Measurements from ENCODE around the gene PLEKHG4. TPM values are rescaled to one million over a fixed set of nuclear protein-coding genes. Genes with fewer than 3 reads are reported as not detected.

The PLEKHG4 gene
- polyA plus RNA-seq, 2 donors, result 8.9 to 13.3 TPM

GRCh38 chr16:67260426-67261063 lies 18.8 kb upstream of the PLEKHG4 start:
- H3K4me1 ChIP-seq (ENCODE audit: control insufficient read depth in 2 of 2, insufficient read depth in 2 of 2, low read length in 1 of 2), result no peaks in the 10 kb centered on the region
- H3K4me3 ChIP-seq (ENCODE audit: low read depth in 1 of 2, low read length in 2 of 2), result no peak overlapping the region
- 65 to 73% methylated on average over 4 of the region's 4 CpGs for WGBS, 2 donors
- no peaks in the 10 kb centered on the region for H3K36me3 ChIP-seq (ENCODE audit: control insufficient read depth in 2 of 2, insufficient read depth in 2 of 2, low read length in 1 of 2)
- no peak overlapping the region for H3K27ac ChIP-seq (ENCODE audit: low read depth in 2 of 2, low read length in 1 of 2)
- H3K27me3 ChIP-seq (ENCODE audit: control insufficient read depth in 1 of 2, insufficient read depth in 2 of 2, low read length in 2 of 2), result no peaks in the 10 kb centered on the region
- no peaks in the 10 kb centered on the region for H3K9me3 ChIP-seq (ENCODE audit: control insufficient read depth in 2 of 2, insufficient read depth in 1 of 2, low read depth in 1 of 2, low read length in 1 of 2)

DNA sequence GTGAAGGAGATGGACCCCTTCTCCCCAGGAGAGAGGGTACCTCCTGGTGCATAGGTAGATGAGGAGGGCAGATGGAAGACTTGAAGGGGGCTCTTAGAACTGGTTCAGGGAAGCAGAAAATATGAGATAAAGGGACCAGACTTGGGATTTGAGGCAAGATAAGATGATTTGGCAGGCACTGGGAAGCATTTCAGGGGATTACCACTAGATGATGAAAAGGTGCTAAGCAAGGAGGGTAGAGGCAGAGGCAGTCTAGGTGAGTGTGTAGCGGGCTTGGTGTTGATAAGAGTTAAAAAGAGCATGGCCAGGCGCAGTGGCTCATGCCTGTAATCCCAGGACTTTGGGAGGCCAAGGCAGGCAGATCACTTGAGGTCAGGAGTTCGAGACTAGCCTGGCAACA lies 16.1 kb upstream of the PLEKHG4 start:
- Histone ChIP-seq H3K4me3 (ENCODE audit: low read depth in 1 of 2, low read length in 2 of 2) (no peak overlapping the region), H3K27ac (ENCODE audit: low read depth in 2 of 2, low read length in 1 of 2) (no peak overlapping the region), H3K4me1 (ENCODE audit: control insufficient read depth in 2 of 2, insufficient read depth in 2 of 2, low read length in 1 of 2) (no peaks in the 10 kb centered on the region), H3K27me3 (ENCODE audit: control insufficient read depth in 1 of 2, insufficient read depth in 2 of 2, low read length in 2 of 2) (no peaks in the 10 kb centered on the region), H3K36me3 (ENCODE audit: control insufficient read depth in 2 of 2, insufficient read depth in 2 of 2, low read length in 1 of 2) (no peaks in the 10 kb centered on the region), H3K9me3 (ENCODE audit: control insufficient read depth in 2 of 2, insufficient read depth in 1 of 2, low read depth in 1 of 2, low read length in 1 of 2) (no peaks in the 10 kb centered on the region)
- WGBS, 2 donors, result 80 to 83% methylated on average over 3 of the region's 3 CpGs

DNA sequence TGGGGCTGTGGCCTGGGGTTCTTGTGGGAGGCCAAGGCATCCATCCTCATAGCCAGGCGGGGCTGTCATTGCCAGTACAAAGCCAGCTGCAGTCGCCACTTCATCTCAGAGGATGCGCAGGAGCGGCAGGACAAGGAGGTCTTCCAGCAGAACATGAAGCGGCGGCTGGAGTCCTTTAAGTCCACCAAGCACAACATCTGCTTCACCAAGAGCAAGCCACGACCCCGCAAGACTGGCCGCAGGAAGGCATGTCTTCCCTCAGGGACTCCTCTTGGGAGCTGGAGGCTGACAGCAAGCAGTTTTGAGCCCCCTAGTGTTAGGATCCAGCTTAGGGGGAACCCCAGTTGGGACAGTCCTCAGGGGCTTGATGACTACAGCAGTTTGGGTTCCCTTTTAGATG lies 15.1 kb upstream of the PLEKHG4 start:
- Histone ChIP-seq H3K36me3 (ENCODE audit: control insufficient read depth in 2 of 2, insufficient read depth in 2 of 2, low read length in 1 of 2) (no peaks in the 10 kb centered on the region), H3K9me3 (ENCODE audit: control insufficient read depth in 2 of 2, insufficient read depth in 1 of 2, low read depth in 1 of 2, low read length in 1 of 2) (no peaks in the 10 kb centered on the region), H3K27me3 (ENCODE audit: control insufficient read depth in 1 of 2, insufficient read depth in 2 of 2, low read length in 2 of 2) (no peaks in the 10 kb centered on the region), H3K4me1 (ENCODE audit: control insufficient read depth in 2 of 2, insufficient read depth in 2 of 2, low read length in 1 of 2) (no peaks in the 10 kb centered on the region), H3K4me3 (ENCODE audit: low read depth in 1 of 2, low read length in 2 of 2) (no peak overlapping the region), H3K27ac (ENCODE audit: low read depth in 2 of 2, low read length in 1 of 2) (no peak overlapping the region)
- 77 to 82% methylated on average over 9 of the region's 9 CpGs for WGBS, 2 donors

- Histone ChIP-seq H3K9me3 (ENCODE audit: control insufficient read depth in 2 of 2, insufficient read depth in 1 of 2, low read depth in 1 of 2, low read length in 1 of 2) (no peaks in the 10 kb centered on the region), H3K4me1 (ENCODE audit: control insufficient read depth in 2 of 2, insufficient read depth in 2 of 2, low read length in 1 of 2) (no peaks in the 10 kb centered on the region), H3K36me3 (ENCODE audit: control insufficient read depth in 2 of 2, insufficient read depth in 2 of 2, low read length in 1 of 2) (no peaks in the 10 kb centered on the region), H3K4me3 (ENCODE audit: low read depth in 1 of 2, low read length in 2 of 2) (no peak overlapping the region), H3K27ac (ENCODE audit: low read depth in 2 of 2, low read length in 1 of 2) (no peak overlapping the region), H3K27me3 (ENCODE audit: control insufficient read depth in 1 of 2, insufficient read depth in 2 of 2, low read length in 2 of 2) (no peaks in the 10 kb centered on the region)
- WGBS, 2 donors, result 79 to 85% methylated on average over 5 of the region's 5 CpGs
These were observed 14.5 kb upstream of the PLEKHG4 start for GRCh38 chr16:67264866-67265265.

- no peak overlapping the region for H3K4me3 ChIP-seq (ENCODE audit: low read depth in 1 of 2, low read length in 2 of 2)
- no peak overlapping the region for H3K27ac ChIP-seq (ENCODE audit: low read depth in 2 of 2, low read length in 1 of 2)
- H3K4me1 ChIP-seq (ENCODE audit: control insufficient read depth in 2 of 2, insufficient read depth in 2 of 2, low read length in 1 of 2), result no peaks in the 10 kb centered on the region
- 68 to 70% methylated on average over 8 of the region's 8 CpGs for WGBS, 2 donors
- H3K27me3 ChIP-seq (ENCODE audit: control insufficient read depth in 1 of 2, insufficient read depth in 2 of 2, low read length in 2 of 2), result no peaks in the 10 kb centered on the region
- no peaks in the 10 kb centered on the region for H3K36me3 ChIP-seq (ENCODE audit: control insufficient read depth in 2 of 2, insufficient read depth in 2 of 2, low read length in 1 of 2)
- no peaks in the 10 kb centered on the region for H3K9me3 ChIP-seq (ENCODE audit: control insufficient read depth in 2 of 2, insufficient read depth in 1 of 2, low read depth in 1 of 2, low read length in 1 of 2)
These were observed 13.5 kb upstream of the PLEKHG4 start for GRCh38 chr16:67265834-67266233.

DNA sequence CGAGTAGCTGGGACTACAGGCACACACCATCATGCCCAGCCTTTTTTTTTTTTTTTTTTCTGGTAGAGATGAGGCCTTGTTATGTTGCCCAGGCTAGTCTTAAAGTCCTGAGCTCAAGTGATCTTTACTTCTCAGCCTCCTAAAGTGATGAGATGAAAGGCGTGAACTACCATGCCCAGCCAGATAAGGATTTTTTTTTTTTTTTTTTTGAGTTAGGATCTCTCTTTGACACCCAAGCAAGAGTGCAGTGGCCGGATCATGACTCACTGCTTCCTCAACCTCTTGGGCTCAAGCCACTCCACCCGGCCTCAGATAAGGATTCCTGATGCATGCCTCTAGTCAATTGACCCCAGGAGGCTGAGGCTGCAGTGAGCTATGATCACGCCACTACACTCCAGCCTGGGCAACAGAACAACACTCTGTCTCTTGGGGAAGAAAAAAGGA lies 11.2 kb upstream of the PLEKHG4 start:
- 41 to 56% methylated on average over 5 of the region's 5 CpGs for WGBS, 2 donors
- no peaks in the 10 kb centered on the region for H3K9me3 ChIP-seq (ENCODE audit: control insufficient read depth in 2 of 2, insufficient read depth in 1 of 2, low read depth in 1 of 2, low read length in 1 of 2)

DNA sequence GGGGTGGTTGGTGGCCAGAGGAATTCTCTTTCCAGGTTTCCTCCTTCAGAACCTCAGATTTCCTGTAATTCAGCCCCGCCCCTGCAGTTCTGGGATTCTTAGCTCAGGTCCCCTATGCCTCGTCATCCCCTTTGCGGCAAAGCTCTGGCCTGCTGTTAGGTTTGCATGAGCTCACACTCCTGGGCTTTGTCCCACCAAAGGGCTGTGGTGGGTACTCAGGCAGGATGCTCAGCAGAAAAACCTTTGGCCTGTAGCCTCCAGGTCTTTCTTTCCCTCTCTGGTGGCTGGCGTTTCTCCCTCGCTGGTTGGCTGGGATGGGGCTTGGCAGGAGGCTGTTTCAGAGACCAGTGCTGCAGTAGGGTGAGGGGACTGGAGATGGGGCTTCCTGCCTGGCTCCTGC lies 9.6 kb upstream of the PLEKHG4 start:
- Histone ChIP-seq H3K4me3 (ENCODE audit: low read depth in 1 of 2, low read length in 2 of 2) (no peak overlapping the region), H3K36me3 (ENCODE audit: control insufficient read depth in 2 of 2, insufficient read depth in 2 of 2, low read length in 1 of 2) (no peaks in the 10 kb centered on the region), H3K9me3 (ENCODE audit: control insufficient read depth in 2 of 2, insufficient read depth in 1 of 2, low read depth in 1 of 2, low read length in 1 of 2) (no peaks in the 10 kb centered on the region), H3K4me1 (ENCODE audit: control insufficient read depth in 2 of 2, insufficient read depth in 2 of 2, low read length in 1 of 2) (peaks cover 0 to 2% of the 10 kb centered on the region in 2 donors), H3K27ac (ENCODE audit: low read depth in 2 of 2, low read length in 1 of 2) (no peak overlapping the region), H3K27me3 (ENCODE audit: control insufficient read depth in 1 of 2, insufficient read depth in 2 of 2, low read length in 2 of 2) (no peaks in the 10 kb centered on the region)
- 36 to 57% methylated on average over 5 of the region's 5 CpGs for WGBS, 2 donors

More for the DNA sequence above, 11.2 kb upstream of the PLEKHG4 start:
- Histone ChIP-seq H3K36me3 (ENCODE audit: control insufficient read depth in 2 of 2, insufficient read depth in 2 of 2, low read length in 1 of 2) (no peaks in the 10 kb centered on the region), H3K27ac (ENCODE audit: low read depth in 2 of 2, low read length in 1 of 2) (no peak overlapping the region), H3K4me1 (ENCODE audit: control insufficient read depth in 2 of 2, insufficient read depth in 2 of 2, low read length in 1 of 2) (peaks cover 0 to 2% of the 10 kb centered on the region in 2 donors), H3K4me3 (ENCODE audit: low read depth in 1 of 2, low read length in 2 of 2) (no peak overlapping the region), H3K27me3 (ENCODE audit: control insufficient read depth in 1 of 2, insufficient read depth in 2 of 2, low read length in 2 of 2) (no peaks in the 10 kb centered on the region)

DNA sequence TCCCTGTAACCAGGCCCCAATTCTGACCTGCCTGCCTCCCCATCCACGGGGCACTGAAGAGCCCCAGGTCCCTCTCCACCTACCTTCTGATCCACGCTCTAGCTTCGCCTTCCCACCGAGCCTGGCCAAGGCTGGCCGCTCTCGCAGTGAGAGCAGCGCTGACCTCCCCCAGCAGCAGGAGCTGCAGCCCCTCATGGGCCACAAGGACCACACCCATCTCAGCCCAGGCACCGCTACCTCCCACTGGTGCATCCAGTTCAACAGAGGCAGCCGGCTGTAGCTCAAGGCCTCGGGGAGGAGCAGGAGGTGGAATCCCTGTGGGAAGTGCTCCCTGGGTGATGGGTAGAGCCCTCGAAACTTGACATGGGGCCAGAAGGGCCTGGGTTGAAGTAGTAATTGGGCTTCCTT lies 8.4 kb upstream of the PLEKHG4 start:
- no peak overlapping the region for H3K4me3 ChIP-seq (ENCODE audit: low read depth in 1 of 2, low read length in 2 of 2)
- no peak overlapping the region for H3K27ac ChIP-seq (ENCODE audit: low read depth in 2 of 2, low read length in 1 of 2)
- H3K27me3 ChIP-seq (ENCODE audit: control insufficient read depth in 1 of 2, insufficient read depth in 2 of 2, low read length in 2 of 2), result no peaks in the 10 kb centered on the region
- H3K4me1 ChIP-seq (ENCODE audit: control insufficient read depth in 2 of 2, insufficient read depth in 2 of 2, low read length in 1 of 2), result peaks cover 0 to 2% of the 10 kb centered on the region in 2 donors
- H3K9me3 ChIP-seq (ENCODE audit: control insufficient read depth in 2 of 2, insufficient read depth in 1 of 2, low read depth in 1 of 2, low read length in 1 of 2), result no peaks in the 10 kb centered on the region
- 84% methylated on average over 11 of the region's 11 CpGs for WGBS, 2 donors
- H3K36me3 ChIP-seq (ENCODE audit: control insufficient read depth in 2 of 2, insufficient read depth in 2 of 2, low read length in 1 of 2), result no peaks in the 10 kb centered on the region

- Histone ChIP-seq H3K27ac (ENCODE audit: low read depth in 2 of 2, low read length in 1 of 2) (no peak overlapping the region), H3K36me3 (ENCODE audit: control insufficient read depth in 2 of 2, insufficient read depth in 2 of 2, low read length in 1 of 2) (peaks cover 0 to 2% of the 10 kb centered on the region in 2 donors), H3K4me1 (ENCODE audit: control insufficient read depth in 2 of 2, insufficient read depth in 2 of 2, low read length in 1 of 2) (peaks cover 0 to 2% of the 10 kb centered on the region in 2 donors), H3K27me3 (ENCODE audit: control insufficient read depth in 1 of 2, insufficient read depth in 2 of 2, low read length in 2 of 2) (no peaks in the 10 kb centered on the region), H3K9me3 (ENCODE audit: control insufficient read depth in 2 of 2, insufficient read depth in 1 of 2, low read depth in 1 of 2, low read length in 1 of 2) (no peaks in the 10 kb centered on the region), H3K4me3 (ENCODE audit: low read depth in 1 of 2, low read length in 2 of 2) (no peak overlapping the region)
- 92% methylated on average over 4 of the region's 4 CpGs for WGBS, 2 donors
These were observed 7.9 kb upstream of the PLEKHG4 start for GRCh38 chr16:67271446-67271845.

- Histone ChIP-seq H3K27me3 (ENCODE audit: control insufficient read depth in 1 of 2, insufficient read depth in 2 of 2, low read length in 2 of 2) (no peaks in the 10 kb centered on the region), H3K4me1 (ENCODE audit: control insufficient read depth in 2 of 2, insufficient read depth in 2 of 2, low read length in 1 of 2) (peaks cover 6% of the 10 kb centered on the region in 2 donors), H3K4me3 (ENCODE audit: low read depth in 1 of 2, low read length in 2 of 2) (no peak overlapping the region), H3K9me3 (ENCODE audit: control insufficient read depth in 2 of 2, insufficient read depth in 1 of 2, low read depth in 1 of 2, low read length in 1 of 2) (no peaks in the 10 kb centered on the region), H3K27ac (ENCODE audit: low read depth in 2 of 2, low read length in 1 of 2) (no peak overlapping the region), H3K36me3 (ENCODE audit: control insufficient read depth in 2 of 2, insufficient read depth in 2 of 2, low read length in 1 of 2) (peaks cover 0 to 7% of the 10 kb centered on the region in 2 donors)
- 85 to 90% methylated on average over 2 of the region's 2 CpGs for WGBS, 2 donors
These were observed 4.0 kb upstream of the PLEKHG4 start for GRCh38 chr16:67275321-67275720.

All from esophagus (tissue), 2 donors.